ENCODE results near the gene RBM20. TPM values are rescaled to one million over a fixed set of nuclear protein-coding genes. Genes with fewer than 3 reads are reported as not detected.

Gene RBM20
- total and polyA plus RNA-seq, 2 of the 13 experiments (the other 11 are each of a cell fraction or from before 2014, with no cell fraction given), result 0.02 to 0.22 TPM

DNA sequence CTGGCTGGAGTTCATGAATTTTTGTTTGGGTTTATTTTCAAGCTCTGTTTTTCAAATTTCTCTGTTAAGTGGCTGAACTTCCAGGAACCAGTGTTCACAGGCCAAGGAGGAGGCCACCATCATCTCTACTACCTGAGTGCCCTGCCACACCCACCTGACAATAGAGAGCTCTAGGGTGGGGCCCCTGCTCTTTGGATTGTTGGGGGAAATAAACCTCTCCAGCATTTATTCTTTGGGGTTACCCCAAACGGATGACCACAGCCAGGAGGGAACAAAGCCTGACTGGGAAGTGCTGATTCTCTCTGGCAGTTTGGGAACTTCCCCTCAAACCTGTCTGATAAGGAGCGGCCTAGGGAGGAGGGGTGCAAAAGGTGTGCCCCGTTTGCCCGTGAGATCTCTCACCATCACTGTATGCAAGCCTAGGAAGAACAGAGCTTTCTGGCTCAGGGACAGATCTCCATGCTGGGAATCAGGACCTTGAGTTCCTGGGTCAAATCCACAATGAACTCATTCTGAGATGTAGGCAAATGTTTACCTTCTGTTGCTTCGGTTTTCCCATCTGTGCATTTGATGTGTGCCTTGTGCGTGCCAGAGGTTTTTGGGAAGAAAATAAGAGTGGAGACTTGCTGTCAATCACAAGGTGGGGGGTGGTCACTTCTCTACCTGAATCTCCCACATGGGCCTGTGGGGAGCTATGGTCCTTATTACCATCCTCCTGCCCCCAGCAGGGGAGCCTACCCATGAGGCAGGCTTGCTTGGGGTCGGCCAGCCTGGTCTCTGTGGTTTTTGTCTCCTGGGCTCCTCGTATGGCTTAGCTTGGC is 199.9 kb downstream of the RBM20 start (continued):
- TF ChIP-seq ZNF749 (CRISPR knock-in tag; IDR thresholded peaks at IDR 0.05; ENCODE audit: borderline replicate concordance) (no peak), REXO4 (CRISPR knock-in tag; IDR thresholded peaks at IDR 0.05; ENCODE audit: borderline replicate concordance) (no peak), PREB (CRISPR knock-in tag; IDR thresholded peaks at IDR 0.05) (no peak), SMARCE1 (IDR thresholded peaks at IDR 0.05; ENCODE audit: borderline replicate concordance) (no peak), MATR3 (CRISPR knock-in tag; IDR thresholded peaks at IDR 0.05) (no peak), NAIF1 (CRISPR knock-in tag; IDR thresholded peaks at IDR 0.05; ENCODE audit: borderline replicate concordance) (no peak), CCAR2 (optimal IDR thresholded peaks at IDR 0.05; ENCODE audit: low read depth, low read length) (no peak), KLF12 (CRISPR knock-in tag; IDR thresholded peaks at IDR 0.05; ENCODE audit: borderline replicate concordance) (no peak), REST (IDR thresholded peaks at IDR 0.05; ENCODE audit: borderline replicate concordance in 1 of 2, low read depth in 1 of 2, low read length in 2 of 2) (no peak), RAD21 (CRISPR knock-in tag; IDR thresholded peaks at IDR 0.05) (no peak), SSRP1 (CRISPR knock-in tag; IDR thresholded peaks at IDR 0.05) (no peak), ZNF547 (CRISPR knock-in tag; IDR thresholded peaks at IDR 0.05) (peak; percentile 43; the same call in 1 of the 2 replicates), ZNF180 (CRISPR knock-in tag; IDR thresholded peaks at IDR 0.05; ENCODE audit: borderline replicate concordance, low read depth) (no peak), BRCA1 (CRISPR knock-in tag; IDR thresholded peaks at IDR 0.05) (no peak), CERS6 (CRISPR knock-in tag; IDR thresholded peaks at IDR 0.05) (no peak), ZNF713 (CRISPR knock-in tag; IDR thresholded peaks at IDR 0.05) (no peak), ZSCAN22 (CRISPR knock-in tag; IDR thresholded peaks at IDR 0.05) (no peak), ZNF136 (CRISPR knock-in tag; IDR thresholded peaks at IDR 0.05; ENCODE audit: low read depth) (no peak), ZNF598 (CRISPR knock-in tag; IDR thresholded peaks at IDR 0.05; ENCODE audit: borderline replicate concordance) (no peak), DR1 (CRISPR knock-in tag; IDR thresholded peaks at IDR 0.05) (no peak), PBX2 (CRISPR knock-in tag; IDR thresholded peaks at IDR 0.05) (peak; percentile 82), ZNF280B (CRISPR knock-in tag; IDR thresholded peaks at IDR 0.05; ENCODE audit: borderline replicate concordance) (no peak)
